GM18907 (cell line): ENCODE measurements around the gene HIRA.
A peak's percentile ranks its signal among the peaks of the same experiment; 100 is the strongest.
"Not testable (repeated sequence)": the region's sequence is repeated elsewhere in the genome, so short reads cannot be mapped to it uniquely, and the experiment has no call there.

Experiments used
- ATAC-seq: cut with Tn5 transposase; IDR thresholded peaks from one replicate; pipeline ENCODE4 v1.9.1; 2021; ENCODE audit warnings: mild to moderate bottlenecking, moderate library complexity; ENCODE audit not compliant: unreplicated experiment

The HIRA gene

GRCh38 chr22:19387575-19387974 lies 44.0 kb downstream of the HIRA start:
- ATAC-seq = no peak

- no peak for ATAC-seq
Measured at GRCh38 chr22:19387038-19387437, 44.5 kb downstream of the HIRA start.

- ATAC-seq = no peak
Measured at GRCh38 chr22:19386248-19386647, 45.3 kb downstream of the HIRA start.

GRCh38 chr22:19385221-19385906 lies 46.2 kb downstream of the HIRA start:
- ATAC-seq = no peak

- no peak for ATAC-seq
Measured at GRCh38 chr22:19383292-19383691, 48.2 kb downstream of the HIRA start.

- no peak for ATAC-seq
Measured at GRCh38 chr22:19382240-19382639, 49.3 kb downstream of the HIRA start.

GRCh38 chr22:19378344-19378674 lies 53.2 kb downstream of the HIRA start:
- no peak for ATAC-seq

- ATAC-seq = no peak
Measured at GRCh38 chr22:19377565-19378343, 53.8 kb downstream of the HIRA start.

GRCh38 chr22:19376971-19377370 lies 54.6 kb downstream of the HIRA start:
- no peak for ATAC-seq

- ATAC-seq = no peak
Measured at GRCh38 chr22:19376247-19376646, 55.3 kb downstream of the HIRA start.

- no peak for ATAC-seq
Measured at GRCh38 chr22:19375435-19375834, 56.1 kb downstream of the HIRA start.

GRCh38 chr22:19374410-19374809 lies 57.1 kb downstream of the HIRA start:
- no peak for ATAC-seq

- ATAC-seq = no peak
Measured at GRCh38 chr22:19373450-19373849, 58.1 kb downstream of the HIRA start.

- no peak for ATAC-seq
Measured at GRCh38 chr22:19371893-19372292, 59.6 kb downstream of the HIRA start.

- ATAC-seq = no peak
Measured at GRCh38 chr22:19368876-19369275, 62.7 kb downstream of the HIRA start.

GRCh38 chr22:19367763-19368367 lies 63.7 kb downstream of the HIRA start:
- no peak for ATAC-seq

GRCh38 chr22:19363541-19363940 lies 68.0 kb downstream of the HIRA start:
- not testable (repeated sequence) for ATAC-seq

GRCh38 chr22:19361501-19362103 lies 69.9 kb downstream of the HIRA start:
- ATAC-seq = peak; percentile 79

- no peak for ATAC-seq
Measured at GRCh38 chr22:19360862-19361261, 70.7 kb downstream of the HIRA start.

- ATAC-seq = no peak
Measured at GRCh38 chr22:19360300-19360792, 71.2 kb downstream of the HIRA start.

- no peak for ATAC-seq
Measured at GRCh38 chr22:19359554-19360299, 71.8 kb downstream of the HIRA start.
